Measurements from ENCODE around the gene ACSM2B. TPM values are rescaled to one million over a fixed set of nuclear protein-coding genes. Genes with fewer than 3 reads are reported as not detected.
"Not testable (repeated sequence)": the region's sequence is repeated elsewhere in the genome, so short reads cannot be mapped to it uniquely, and the experiment has no call there.

Gene ACSM2B
- total RNA-seq, 1 experiment from 2014 or later, result not detected

DNA sequence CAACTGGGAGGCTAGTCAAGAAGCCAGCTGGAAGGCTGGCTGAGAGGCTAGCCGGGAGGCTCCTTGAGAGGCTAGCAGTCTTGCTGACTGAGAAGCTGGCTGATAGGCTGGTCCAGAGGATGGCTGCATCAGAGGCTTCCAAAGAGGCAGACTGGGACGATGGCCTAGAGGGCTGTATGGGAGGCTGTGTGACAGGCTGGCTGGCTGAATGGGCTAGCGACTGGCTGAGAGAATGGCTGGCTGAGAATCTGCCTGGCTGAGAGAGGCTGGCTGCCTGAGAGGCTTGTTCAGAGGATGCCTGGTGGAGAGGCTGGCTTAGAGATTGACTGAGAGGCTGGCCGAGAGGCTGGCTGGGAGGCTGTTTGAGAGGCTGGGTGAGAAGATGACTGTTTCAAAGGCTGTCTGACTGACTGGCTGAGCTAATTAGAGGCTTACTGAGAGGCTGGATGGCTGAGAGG is 34.8 kb upstream of the ACSM2B start:
- Histone ChIP-seq H3K4me3 (ENCODE audit: insufficient read depth, low read depth, low read length) (no peak overlapping the region), H3K36me3 (replicated peaks; ENCODE audit: control insufficient read depth, insufficient read depth, low read length) (no peaks in the 10 kb centered on the region), H3K27me3 (ENCODE audit: control insufficient read depth, insufficient read depth, low read length) (no peaks in the 10 kb centered on the region)

DNA sequence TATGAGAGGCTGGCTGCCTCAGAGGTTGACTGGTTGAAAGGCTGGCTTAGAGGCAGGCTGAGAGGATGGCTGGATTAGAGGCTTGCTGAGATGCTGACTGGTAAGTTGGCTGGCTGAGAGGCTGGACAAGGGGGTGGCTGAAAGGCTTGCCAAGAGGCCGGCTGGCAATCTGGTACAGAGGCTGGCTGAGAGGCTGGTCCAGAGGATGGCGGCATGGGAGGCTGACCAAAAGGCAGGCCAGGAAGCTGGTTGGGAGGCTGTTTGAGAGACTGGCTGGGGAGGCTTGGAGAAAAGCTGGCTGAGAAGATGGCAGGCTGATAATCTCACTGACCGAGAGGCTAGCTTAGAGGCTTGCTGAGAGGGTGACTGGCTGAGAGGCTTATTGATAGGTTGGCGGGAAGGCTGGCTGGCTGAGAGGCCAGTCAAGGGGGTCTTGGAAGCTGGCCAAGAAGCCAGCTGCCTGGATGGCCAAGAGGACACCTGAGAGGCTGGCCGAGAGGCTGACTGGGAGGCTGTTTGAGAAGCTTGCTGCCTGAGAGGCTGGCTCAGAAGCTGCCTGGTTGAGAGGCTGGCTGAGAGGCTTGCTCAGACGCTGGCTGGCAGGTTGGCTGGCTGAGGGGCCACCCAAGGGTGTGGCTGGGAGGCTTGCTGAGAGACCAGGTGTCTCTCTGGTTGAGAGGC is 34.2 kb upstream of the ACSM2B start:
- no peaks in the 10 kb centered on the region for H3K36me3 ChIP-seq (replicated peaks; ENCODE audit: control insufficient read depth, insufficient read depth, low read length)
- no peak for DNase-seq
- H3K4me3 ChIP-seq (ENCODE audit: insufficient read depth, low read depth, low read length), result no peak overlapping the region
- no peaks in the 10 kb centered on the region for H3K27me3 ChIP-seq (ENCODE audit: control insufficient read depth, insufficient read depth, low read length)

More for the DNA sequence above, 34.8 kb upstream of the ACSM2B start:
- no peak for DNase-seq

- not testable (repeated sequence) for DNase-seq; H3K36me3 ChIP-seq (replicated peaks; ENCODE audit: control insufficient read depth, insufficient read depth, low read length); H3K27me3 ChIP-seq (ENCODE audit: control insufficient read depth, insufficient read depth, low read length); H3K4me3 ChIP-seq (ENCODE audit: insufficient read depth, low read depth, low read length)
These were observed 26.0 kb upstream of the ACSM2B start for GRCh38 chr16:20602205-20602604.

DNA sequence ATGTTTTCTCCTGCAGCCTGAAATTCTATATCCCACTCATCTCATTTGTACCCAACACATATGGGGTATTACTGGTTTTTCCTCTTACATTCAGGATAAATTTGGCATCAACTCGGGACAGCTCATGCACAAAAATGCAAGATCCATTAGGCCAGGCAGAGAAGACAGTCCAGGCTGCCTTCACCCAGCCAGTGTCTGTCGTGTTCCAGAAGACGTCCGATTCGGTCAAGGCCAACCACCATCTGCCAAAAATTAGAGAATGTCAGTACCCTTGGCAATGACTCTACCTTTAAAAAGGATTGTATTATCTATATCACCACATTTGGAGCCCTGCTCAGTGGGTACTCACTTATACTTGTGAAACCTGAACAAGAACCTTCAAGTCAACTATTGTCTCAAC is 23.3 kb upstream of the ACSM2B start:
- not testable (repeated sequence) for H3K27me3 ChIP-seq (ENCODE audit: control insufficient read depth, insufficient read depth, low read length); H3K4me3 ChIP-seq (ENCODE audit: insufficient read depth, low read depth, low read length); DNase-seq; H3K36me3 ChIP-seq (replicated peaks; ENCODE audit: control insufficient read depth, insufficient read depth, low read length)

GRCh38 chr16:20598832-20599469 is 22.8 kb upstream of the ACSM2B start:
- no peak for DNase-seq
- Histone ChIP-seq H3K36me3 (replicated peaks; ENCODE audit: control insufficient read depth, insufficient read depth, low read length) (no peaks in the 10 kb centered on the region), H3K4me3 (ENCODE audit: insufficient read depth, low read depth, low read length) (no peak overlapping the region), H3K27me3 (ENCODE audit: control insufficient read depth, insufficient read depth, low read length) (no peaks in the 10 kb centered on the region)

DNA sequence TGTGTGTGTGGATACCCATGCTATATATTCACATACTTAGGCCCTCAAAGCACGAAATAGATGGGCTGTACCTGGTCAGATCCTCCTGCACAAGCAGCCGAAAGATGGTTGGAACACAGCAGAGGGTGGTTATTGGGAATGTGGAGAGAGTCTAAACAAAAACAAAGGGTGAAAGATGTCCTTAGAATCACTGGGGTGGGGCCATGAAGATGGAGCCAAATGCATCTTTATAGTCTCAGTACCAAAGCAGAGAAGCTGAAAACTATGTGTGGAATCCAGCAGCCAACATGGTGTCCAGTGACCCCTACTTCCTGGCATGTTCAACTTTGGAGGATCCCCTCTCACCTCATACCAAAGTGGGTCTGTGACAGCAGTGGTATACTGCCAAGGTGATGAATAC is 19.5 kb upstream of the ACSM2B start:
- DNase-seq; H3K36me3 ChIP-seq (replicated peaks; ENCODE audit: control insufficient read depth, insufficient read depth, low read length); H3K27me3 ChIP-seq (ENCODE audit: control insufficient read depth, insufficient read depth, low read length); H3K4me3 ChIP-seq (ENCODE audit: insufficient read depth, low read depth, low read length): not testable (repeated sequence)

DNA sequence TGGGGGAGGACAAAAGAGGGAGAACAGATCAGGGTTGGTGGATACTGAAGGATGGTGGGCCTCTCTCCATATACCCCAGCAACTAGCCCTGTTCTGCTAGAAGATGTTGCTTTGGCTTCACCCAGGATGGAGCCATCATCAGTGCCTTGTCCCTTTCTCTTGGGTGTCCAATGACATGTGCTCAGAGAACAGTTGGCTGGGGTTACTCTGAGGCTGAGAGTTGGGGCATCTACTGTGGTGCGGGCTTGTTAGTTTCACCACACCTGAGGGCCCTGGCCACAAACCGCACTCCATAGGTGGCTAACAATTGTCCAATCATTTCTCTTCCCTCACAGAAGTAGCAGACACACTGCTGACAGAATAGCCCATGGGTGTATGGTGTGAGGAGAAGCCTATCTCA is 18.9 kb upstream of the ACSM2B start:
- not testable (repeated sequence) for H3K27me3 ChIP-seq (ENCODE audit: control insufficient read depth, insufficient read depth, low read length); H3K36me3 ChIP-seq (replicated peaks; ENCODE audit: control insufficient read depth, insufficient read depth, low read length); H3K4me3 ChIP-seq (ENCODE audit: insufficient read depth, low read depth, low read length); DNase-seq

- H3K4me3 ChIP-seq (ENCODE audit: insufficient read depth, low read depth, low read length); DNase-seq; H3K27me3 ChIP-seq (ENCODE audit: control insufficient read depth, insufficient read depth, low read length); H3K36me3 ChIP-seq (replicated peaks; ENCODE audit: control insufficient read depth, insufficient read depth, low read length): not testable (repeated sequence)
These were observed 16.6 kb upstream of the ACSM2B start for GRCh38 chr16:20592780-20593179.

DNA sequence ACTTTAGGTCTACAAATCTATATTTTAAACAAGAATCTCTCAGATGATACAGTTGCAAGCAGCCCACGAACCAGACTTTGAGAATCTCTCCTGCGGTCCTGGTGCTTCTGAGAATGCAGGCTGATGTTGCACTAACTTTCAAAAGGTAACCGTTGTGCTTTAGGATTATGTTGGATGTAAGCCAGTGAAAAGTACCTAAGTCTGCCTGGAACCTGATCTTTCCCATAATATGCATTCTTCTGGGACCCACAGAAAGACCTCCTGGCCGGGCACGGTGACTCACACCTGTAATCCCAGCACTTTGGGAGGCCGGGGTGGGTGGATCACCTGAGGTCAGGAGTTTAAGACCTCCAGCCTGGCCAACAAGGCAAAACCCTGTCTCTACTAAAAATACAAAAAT is 13.3 kb upstream of the ACSM2B start:
- H3K36me3 ChIP-seq (replicated peaks; ENCODE audit: control insufficient read depth, insufficient read depth, low read length); H3K4me3 ChIP-seq (ENCODE audit: insufficient read depth, low read depth, low read length); H3K27me3 ChIP-seq (ENCODE audit: control insufficient read depth, insufficient read depth, low read length); DNase-seq: not testable (repeated sequence)

DNA sequence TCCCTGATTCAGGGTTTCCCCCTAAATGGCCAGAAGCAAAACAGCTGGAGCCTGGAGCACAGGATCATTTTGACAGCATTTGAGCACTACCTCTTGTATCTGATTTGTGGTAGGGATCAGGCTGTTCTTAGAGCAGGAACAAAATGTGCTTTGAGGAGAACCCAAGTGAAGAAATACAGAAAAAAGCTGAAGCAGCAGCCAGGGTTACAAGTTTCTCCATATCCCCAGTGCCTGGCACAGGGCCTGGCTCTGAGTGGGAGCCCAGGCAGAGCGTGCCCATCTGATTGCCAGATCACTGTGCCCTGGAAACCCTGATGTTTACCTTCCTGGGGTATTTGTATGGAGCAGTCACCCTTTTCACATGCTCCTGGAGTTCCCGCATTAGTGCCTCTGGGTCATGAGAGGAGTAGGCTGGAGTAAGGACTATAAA is 11.5 kb upstream of the ACSM2B start:
- not testable (repeated sequence) for H3K36me3 ChIP-seq (replicated peaks; ENCODE audit: control insufficient read depth, insufficient read depth, low read length); H3K27me3 ChIP-seq (ENCODE audit: control insufficient read depth, insufficient read depth, low read length); DNase-seq

GRCh38 chr16:20586716-20587115 is 10.5 kb upstream of the ACSM2B start:
- H3K36me3 ChIP-seq (replicated peaks; ENCODE audit: control insufficient read depth, insufficient read depth, low read length); H3K27me3 ChIP-seq (ENCODE audit: control insufficient read depth, insufficient read depth, low read length); DNase-seq; H3K4me3 ChIP-seq (ENCODE audit: insufficient read depth, low read depth, low read length): not testable (repeated sequence)

More for the DNA sequence above, 11.5 kb upstream of the ACSM2B start:
- H3K4me3 ChIP-seq (ENCODE audit: insufficient read depth, low read depth, low read length), result not testable (repeated sequence)

DNA sequence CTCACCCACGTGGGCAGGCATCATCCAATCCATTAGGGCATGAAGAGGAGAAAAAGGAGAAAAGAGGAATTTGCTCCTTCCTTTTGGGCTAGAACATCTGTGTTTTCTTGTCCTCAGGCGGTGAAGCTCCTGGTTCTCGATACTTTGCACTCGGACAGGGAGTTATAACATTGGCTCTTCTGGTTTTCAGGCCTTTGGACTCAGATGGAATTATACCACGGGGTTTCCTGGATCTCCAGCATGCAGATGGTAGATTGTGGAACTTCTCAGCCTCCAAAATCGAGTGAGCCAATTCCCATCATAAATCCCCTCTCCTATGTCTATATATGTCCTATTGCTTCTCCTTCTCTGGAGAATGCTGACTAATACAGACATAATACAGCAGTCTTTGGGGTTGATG is 9.9 kb upstream of the ACSM2B start:
- H3K27me3 ChIP-seq (ENCODE audit: control insufficient read depth, insufficient read depth, low read length); H3K36me3 ChIP-seq (replicated peaks; ENCODE audit: control insufficient read depth, insufficient read depth, low read length); DNase-seq; H3K4me3 ChIP-seq (ENCODE audit: insufficient read depth, low read depth, low read length): not testable (repeated sequence)

DNA sequence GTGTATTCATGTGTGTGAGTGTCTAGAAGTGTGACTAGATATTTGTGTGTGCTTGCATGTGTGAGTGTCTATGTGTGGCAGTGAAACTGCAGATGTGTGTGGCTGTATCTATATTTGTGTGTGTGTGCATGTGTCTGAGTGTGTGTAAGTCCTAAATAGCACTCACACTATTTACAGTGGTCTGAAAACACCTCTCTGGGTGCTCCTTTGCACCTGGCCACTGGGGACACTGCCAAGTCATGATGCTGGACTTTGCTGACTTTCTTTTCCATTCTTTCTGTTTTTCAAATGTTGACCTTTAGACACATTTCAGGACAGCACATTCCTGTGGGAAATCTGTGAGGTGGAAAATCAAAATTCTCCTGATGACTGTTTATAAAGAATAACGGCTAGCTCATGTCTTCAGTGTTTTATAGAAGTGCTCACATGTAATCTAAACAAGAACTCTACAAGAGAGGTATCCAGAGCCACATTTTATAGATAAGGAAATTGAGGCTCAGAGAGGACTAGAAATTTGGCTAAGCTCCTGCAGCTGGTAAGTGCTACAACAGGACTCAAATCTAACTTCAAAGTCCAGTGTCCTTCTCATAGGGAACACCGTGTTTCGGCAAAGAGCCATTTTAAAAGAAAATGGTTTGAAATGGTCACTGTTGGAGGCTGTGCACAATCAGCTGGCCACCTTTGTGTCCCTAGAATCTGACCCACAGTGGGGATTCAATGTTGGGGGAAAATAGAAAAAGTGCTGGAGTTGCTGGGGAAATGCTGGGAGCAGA is 4.5 kb upstream of the ACSM2B start:
- not testable (repeated sequence) for H3K4me3 ChIP-seq (ENCODE audit: insufficient read depth, low read depth, low read length); H3K27me3 ChIP-seq (ENCODE audit: control insufficient read depth, insufficient read depth, low read length); DNase-seq; H3K36me3 ChIP-seq (replicated peaks; ENCODE audit: control insufficient read depth, insufficient read depth, low read length)

DNA sequence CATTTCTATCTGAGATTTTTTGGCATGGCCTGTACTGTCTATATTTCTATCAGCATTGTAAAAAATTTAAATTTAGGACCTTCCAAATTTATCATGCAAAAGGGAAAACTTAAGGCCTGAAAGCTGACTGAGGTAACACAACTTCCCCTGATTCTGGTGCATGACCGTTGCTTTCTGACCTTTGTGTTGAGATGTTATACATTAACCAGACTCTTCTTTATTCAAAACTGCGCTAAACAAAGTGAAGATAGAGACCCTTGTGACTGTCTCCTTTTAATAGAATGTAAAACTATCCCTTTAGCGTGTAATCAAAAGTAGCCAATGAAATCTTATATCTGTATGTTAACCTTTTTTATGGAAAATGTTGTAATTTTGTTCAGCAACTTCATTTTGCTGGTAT is 1.9 kb upstream of the ACSM2B start:
- not testable (repeated sequence) for H3K36me3 ChIP-seq (replicated peaks; ENCODE audit: control insufficient read depth, insufficient read depth, low read length); H3K4me3 ChIP-seq (ENCODE audit: insufficient read depth, low read depth, low read length); DNase-seq; H3K27me3 ChIP-seq (ENCODE audit: control insufficient read depth, insufficient read depth, low read length)

DNA sequence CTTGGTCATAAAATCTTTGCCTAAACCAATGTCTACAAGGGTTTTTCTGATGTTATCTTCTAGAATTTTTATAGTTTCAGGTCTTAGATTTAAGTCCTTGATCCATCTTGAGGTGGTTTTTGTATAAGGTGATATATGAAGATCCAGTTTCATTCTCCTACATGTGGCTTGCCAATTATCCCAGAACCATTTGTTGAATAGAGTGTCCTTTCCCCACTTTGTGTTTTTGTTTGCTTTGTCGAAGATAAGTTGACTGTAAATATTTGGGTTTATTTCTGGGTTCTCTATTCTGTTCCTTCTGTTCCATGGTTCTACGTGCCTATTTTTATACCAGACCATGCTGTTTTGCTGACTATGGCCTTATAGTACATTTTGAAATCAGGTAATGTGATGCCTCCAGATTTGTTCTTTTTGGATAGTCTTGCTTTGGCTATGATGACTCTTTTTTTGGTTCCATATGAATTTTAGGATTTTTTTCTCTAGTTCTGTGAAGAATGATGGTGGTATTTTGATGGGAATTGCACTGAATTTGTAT is 7.0 kb downstream of the ACSM2B start:
- not testable (repeated sequence) for DNase-seq; H3K4me3 ChIP-seq (ENCODE audit: insufficient read depth, low read depth, low read length); H3K36me3 ChIP-seq (replicated peaks; ENCODE audit: control insufficient read depth, insufficient read depth, low read length); H3K27me3 ChIP-seq (ENCODE audit: control insufficient read depth, insufficient read depth, low read length)
